Neuronal stem cell (in vitro differentiated cells): ENCODE data around the gene ZBTB7C.

Experiments
- DNase-seq: peaks from one replicate; pipeline ENCODE4 v3.0.0-alpha.2; 2013; ENCODE audit warnings: low spot score
- H2AFZ ChIP-seq: one replicate; pipeline ENCODE4 v1.6.1; 2013; ENCODE audit warnings: mild to moderate bottlenecking, low read length, inconsistent platforms
- H2AK5ac ChIP-seq: 2 replicates; pipeline ENCODE4 v1.6.1; 2013; ENCODE audit warnings: low read depth, mild to moderate bottlenecking, inconsistent platforms, low read length, moderate library complexity, mixed read lengths
- H2BK120ac ChIP-seq: 2 replicates; pipeline ENCODE4 v1.6.1; 2013; ENCODE audit warnings: low read depth, mild to moderate bottlenecking, inconsistent platforms, low read length, moderate library complexity, mixed read lengths
- H2BK12ac ChIP-seq: one replicate; pipeline ENCODE4 v1.6.1; 2013; ENCODE audit warnings: low read length, inconsistent platforms
- H2BK15ac ChIP-seq: 2 replicates; pipeline ENCODE4 v1.6.1; 2013; ENCODE audit warnings: mild to moderate bottlenecking, low read length, inconsistent platforms, mixed read lengths
- H2BK5ac ChIP-seq: one replicate; pipeline ENCODE4 v1.6.1; 2013; ENCODE audit warnings: inconsistent platforms, mild to moderate bottlenecking, low read length, moderate library complexity
- H3K14ac ChIP-seq: one replicate; pipeline ENCODE4 v1.6.1; 2013; ENCODE audit warnings: low read length, inconsistent platforms
- H3K18ac ChIP-seq: 2 replicates; pipeline ENCODE4 v1.6.1; 2013; ENCODE audit warnings: low read length, inconsistent platforms
- H3K23ac ChIP-seq: 2 replicates; pipeline ENCODE4 v1.6.1; 2013; ENCODE audit warnings: low read depth, mild to moderate bottlenecking, mixed read lengths, low read length, inconsistent platforms; ENCODE audit not compliant: poor library complexity
- H3K27ac ChIP-seq: replicated peaks from 3 replicates; pipeline ENCODE4 v1.5.1; 2013; ENCODE audit warnings: low read length, inconsistent platforms
- H3K27me3 ChIP-seq, 3 experiments: 2 replicates each; pipeline ENCODE4 v1.6.1; 2013; ENCODE audit warnings: low read length in 3 of 3, mild to moderate bottlenecking in 2 of 3, inconsistent platforms in 1 of 3, low read depth in 1 of 3, mixed read lengths in 1 of 3, moderate library complexity in 1 of 3; ENCODE audit not compliant: control insufficient read depth in 3 of 3, insufficient read depth in 3 of 3
- H3K36me3 ChIP-seq, 2 donors: replicated peaks in 1 of 2; 2 replicates each; pipeline ENCODE4 v1.6.1; 2013; ENCODE audit warnings: low read length in 2 of 2; ENCODE audit not compliant: control insufficient read depth in 2 of 2, insufficient read depth in 2 of 2
- H3K4ac ChIP-seq: 2 replicates; pipeline ENCODE4 v1.6.1; 2013; ENCODE audit warnings: inconsistent platforms, mild to moderate bottlenecking, low read length, moderate library complexity
- H3K4me1 ChIP-seq, 2 donors: 1 replicate in 1 of 2; 2 replicates in 1 of 2; pipeline ENCODE4 v1.6.1; 2013; ENCODE audit warnings: low read length in 2 of 2, low read depth in 1 of 2; ENCODE audit not compliant: control insufficient read depth in 2 of 2, insufficient read depth in 1 of 2
- H3K4me2 ChIP-seq: one replicate; pipeline ENCODE4 v1.6.1; 2013; ENCODE audit warnings: mild to moderate bottlenecking, low read length, inconsistent platforms; ENCODE audit not compliant: insufficient read depth, poor library complexity, severe bottlenecking
- H3K4me3 ChIP-seq, 2 donors: 2 replicates each; pipeline ENCODE4 v1.5.1; 2013; ENCODE audit warnings: low read length in 2 of 2, mild to moderate bottlenecking in 2 of 2, inconsistent platforms in 1 of 2, moderate library complexity in 1 of 2
- H3K79me1 ChIP-seq: one replicate; pipeline ENCODE4 v1.6.1; 2013; ENCODE audit warnings: low read depth, mild to moderate bottlenecking, inconsistent platforms, low read length, moderate library complexity
- H3K9ac ChIP-seq: one replicate; pipeline ENCODE4 v1.6.1; 2013; ENCODE audit warnings: mild to moderate bottlenecking, low read depth, low read length, inconsistent platforms; ENCODE audit not compliant: poor library complexity
- H3K9me3 ChIP-seq, 2 donors: replicated peaks in 1 of 2; 2 replicates each; pipeline versions ENCODE3 to v1.6.1; 2013; ENCODE audit warnings: low read length in 2 of 2, mild to moderate bottlenecking in 2 of 2, inconsistent platforms in 1 of 2, low read depth in 1 of 2, mixed read lengths in 1 of 2, moderate library complexity in 1 of 2; ENCODE audit not compliant: control insufficient read depth in 2 of 2, insufficient read depth in 1 of 2
- H4K8ac ChIP-seq: one replicate; pipeline ENCODE4 v1.6.1; 2013; ENCODE audit warnings: low read depth, mild to moderate bottlenecking, inconsistent platforms, low read length, moderate library complexity
- H4K91ac ChIP-seq: one replicate; pipeline ENCODE4 v1.6.1; 2013; ENCODE audit warnings: low read length, low read depth, mild to moderate bottlenecking, inconsistent platforms; ENCODE audit not compliant: poor library complexity
- WGBS, 2 donors: extraction: QIAGEN DNeasy Blood & Tissue Kit; methylation state at CpG; one replicate each; pipeline ENCODE4 v1.1.7; 2013; ENCODE audit warnings: missing lambda C conversion rate in 2 of 2, mixed read lengths in 1 of 2; ENCODE audit not compliant: insufficient read length in 2 of 2, insufficient replicate concordance in 1 of 2; ENCODE audit errors: extremely low coverage in 2 of 2; 5-methylcytosine and 5-hydroxymethylcytosine counted together

The ZBTB7C gene

GRCh38 chr18:47983055-47983454 is 426.1 kb downstream of the ZBTB7C start:
- Histone ChIP-seq H3K4me2 (no peak overlapping the region), H2BK5ac (no peak overlapping the region), H2BK15ac (no peak overlapping the region), H2AK5ac (no peak overlapping the region), H4K8ac (no peak overlapping the region), H4K91ac (no peak overlapping the region), H3K23ac (no peak overlapping the region), H3K4ac (no peak overlapping the region), H2BK12ac (no peak overlapping the region), H3K9me3 (peaks cover 0 to 4% of the 10 kb centered on the region in 2 donors), H3K4me3 (no peak overlapping the region), H3K18ac (no peak overlapping the region), H3K27ac (no peak overlapping the region), H3K14ac (no peak overlapping the region), H2AFZ (no peak overlapping the region), H3K4me1 (peaks cover 0 to 20% of the 10 kb centered on the region in 2 donors), H3K79me1 (no peaks in the 10 kb centered on the region), H3K9ac (no peak overlapping the region), H3K27me3 (peaks cover 0 to 16% (median 0%) of the 10 kb centered on the region in 3 experiments), H3K36me3 (no peaks in the 10 kb centered on the region), H2BK120ac (no peak overlapping the region)
- no peak for DNase-seq
- WGBS, 2 donors: no CpG with 5 or more reads among the region's 2 CpGs

DNA sequence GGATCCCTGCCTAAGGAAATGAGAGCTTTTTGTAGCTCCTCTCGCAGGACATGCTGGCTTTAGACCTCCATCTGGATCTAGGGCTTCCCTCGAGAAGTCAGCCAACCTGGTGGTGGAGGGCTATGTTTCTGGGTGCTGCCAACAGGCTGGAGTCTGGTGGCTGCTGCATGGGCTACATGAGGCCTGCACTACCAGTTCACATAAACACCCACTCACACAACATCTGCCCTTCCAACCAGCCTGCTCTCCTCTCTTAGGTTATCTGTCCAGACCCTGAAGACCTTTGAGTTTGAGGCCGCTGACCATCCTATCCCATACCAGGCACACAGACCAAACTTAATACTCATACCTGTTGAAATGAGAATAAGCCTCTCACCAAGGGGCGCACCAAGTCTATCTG is 427.4 kb downstream of the ZBTB7C start:
- H4K91ac ChIP-seq: no peak overlapping the region
- peaks cover 0 to 17% (median 0%) of the 10 kb centered on the region in 3 experiments for H3K27me3 ChIP-seq
- H3K23ac ChIP-seq: no peak overlapping the region
- no peak overlapping the region for H3K4me3 ChIP-seq
- no CpG with 5 or more reads among the region's 4 CpGs for WGBS, 2 donors
- H3K36me3 ChIP-seq: no peaks in the 10 kb centered on the region
- H3K18ac ChIP-seq: peak overlapping the region; percentile 48
- no peak overlapping the region for H2AFZ ChIP-seq
- no peak overlapping the region for H3K9ac ChIP-seq
- no peak overlapping the region for H3K4me2 ChIP-seq
- H4K8ac ChIP-seq: no peak overlapping the region
- H2AK5ac ChIP-seq: peak overlapping the region; percentile 41
- peak overlapping the region; percentile 5 for H2BK12ac ChIP-seq
- no peak overlapping the region for H3K4ac ChIP-seq
- no peak overlapping the region for H3K14ac ChIP-seq
- peaks cover 0 to 20% of the 10 kb centered on the region in 2 donors for H3K4me1 ChIP-seq
- H2BK15ac ChIP-seq: no peak overlapping the region
- no peaks in the 10 kb centered on the region for H3K79me1 ChIP-seq
- no peak overlapping the region for H2BK5ac ChIP-seq
- H2BK120ac ChIP-seq: peak overlapping the region; percentile 8
- H3K27ac ChIP-seq: no peak overlapping the region
- no peak for DNase-seq
- peaks cover 0 to 4% of the 10 kb centered on the region in 2 donors for H3K9me3 ChIP-seq

GRCh38 chr18:47981320-47981719 is 427.9 kb downstream of the ZBTB7C start:
- Histone ChIP-seq H3K79me1 (no peaks in the 10 kb centered on the region), H3K27me3 (peaks cover 0 to 17% (median 0%) of the 10 kb centered on the region in 3 experiments), H2AFZ (no peak overlapping the region), H3K23ac (no peak overlapping the region), H3K4ac (no peak overlapping the region), H3K27ac (no peak overlapping the region), H3K9me3 (peaks cover 0 to 4% of the 10 kb centered on the region in 2 donors), H2AK5ac (no peak overlapping the region), H3K18ac (no peak overlapping the region), H2BK15ac (no peak overlapping the region), H2BK5ac (no peak overlapping the region), H3K4me1 (peaks cover 0 to 20% of the 10 kb centered on the region in 2 donors), H2BK12ac (no peak overlapping the region), H4K8ac (no peak overlapping the region), H4K91ac (no peak overlapping the region), H3K4me3 (no peak overlapping the region), H3K14ac (no peak overlapping the region), H3K36me3 (no peaks in the 10 kb centered on the region), H3K4me2 (no peak overlapping the region), H2BK120ac (no peak overlapping the region), H3K9ac (no peak overlapping the region)
- no CpG with 5 or more reads among the region's 3 CpGs for WGBS, 2 donors
- no peak for DNase-seq

- Histone ChIP-seq H3K9me3 (peaks cover 0 to 4% of the 10 kb centered on the region in 2 donors), H4K8ac (peak overlapping the region; percentile 52), H3K4ac (no peak overlapping the region), H2AFZ (no peak overlapping the region), H3K4me3 (no peak overlapping the region), H3K18ac (peak overlapping the region; percentile 87), H3K36me3 (no peaks in the 10 kb centered on the region), H3K14ac (peak overlapping the region; percentile 33), H3K4me1 (peaks cover 0 to 25% of the 10 kb centered on the region in 2 donors), H2BK5ac (no peak overlapping the region), H3K79me1 (no peaks in the 10 kb centered on the region), H2AK5ac (peak overlapping the region; percentile 85), H3K27me3 (peaks cover 0 to 18% (median 0%) of the 10 kb centered on the region in 3 experiments), H3K23ac (no peak overlapping the region), H2BK15ac (peak overlapping the region; percentile 42), H3K27ac (no peak overlapping the region), H4K91ac (no peak overlapping the region), H2BK120ac (no peak overlapping the region), H3K9ac (no peak overlapping the region), H3K4me2 (no peak overlapping the region), H2BK12ac (peak overlapping the region; percentile 69)
- no CpG with 5 or more reads among the region's 5 CpGs for WGBS, 2 donors
- no peak for DNase-seq
Observed at GRCh38 chr18:47979611-47980200, 429.5 kb downstream of the ZBTB7C start.
